ENCODE measurements around the gene RPL10A. TPM values are rescaled to one million over a fixed set of nuclear protein-coding genes. Genes with fewer than 3 reads are reported as not detected.

RPL10A gene
- total RNA-seq, 1 donor from 2014 or later, result 3,222 TPM

DNA sequence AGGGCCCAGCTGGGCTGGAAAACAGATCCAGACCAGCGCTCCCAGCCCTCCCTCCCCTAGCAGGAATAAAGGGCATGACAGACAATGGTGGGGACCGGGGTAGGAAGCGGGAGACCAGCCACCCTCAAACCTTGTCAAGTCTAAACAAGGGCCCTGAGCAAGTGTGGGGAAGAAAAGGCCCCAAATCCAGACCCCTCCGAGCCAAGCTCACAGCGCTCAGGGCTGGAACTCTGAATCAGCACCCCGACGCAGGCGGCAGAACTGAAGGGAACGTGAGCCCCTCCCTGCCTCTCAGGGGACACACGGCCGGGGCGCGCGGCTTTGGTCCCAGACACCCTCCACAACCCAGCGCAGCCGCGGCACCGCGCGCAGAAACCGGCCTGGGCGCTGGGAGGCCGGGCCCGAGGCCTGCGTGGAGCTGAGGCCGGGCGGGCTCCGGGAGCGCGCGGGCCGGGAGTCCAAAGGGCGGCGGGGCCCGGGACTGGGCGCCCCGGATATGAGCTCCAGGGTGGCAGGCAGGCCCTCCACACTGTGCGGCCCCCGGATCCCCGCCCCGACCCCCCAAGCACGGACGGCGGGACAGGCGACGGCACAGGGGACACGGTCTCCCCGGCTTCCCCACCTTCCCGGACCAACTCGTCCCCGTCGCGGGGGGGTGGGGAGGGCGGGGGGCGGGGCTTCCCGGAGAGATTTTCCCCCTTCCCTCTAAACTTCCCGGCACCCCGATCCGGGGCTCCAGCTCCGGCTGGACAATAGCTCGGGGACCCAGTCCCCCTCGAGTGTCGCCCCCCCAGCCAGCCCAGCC, 28.0 kb downstream of the RPL10A start:
- peaks cover 31 to 81% (median 74%) of the 10 kb centered on the region in 3 donors for H3K4me1 ChIP-seq (ENCODE audit: control insufficient read depth in 3 of 3, insufficient read depth in 3 of 3, low read length in 3 of 3)

GRCh38 chr6:35496841-35497570, 28.8 kb downstream of the RPL10A start, which contains the start of gene TEAD3:
Gene TEAD3 (minus strand): TSS chr6:35497079.
- no peaks in the 10 kb centered on the region for H3K9me3 ChIP-seq (ENCODE audit: control insufficient read depth in 3 of 3, low read length in 3 of 3)
- H3K9ac ChIP-seq (ENCODE audit: low read depth in 1 of 3, low read length in 3 of 3), result peak within 1 kb of the TSS; percentile 84 to 93 (median 91)
- peaks cover 0 to 11% (median 6%) of the 10 kb centered on the region in 3 donors for H3K27me3 ChIP-seq (ENCODE audit: control insufficient read depth in 3 of 3, insufficient read depth in 3 of 3, low read length in 3 of 3)
- H3K36me3 ChIP-seq (ENCODE audit: control insufficient read depth in 3 of 3, insufficient read depth in 3 of 3, low read length in 3 of 3), result peaks cover 0 to 2% (median 0%) of the 10 kb centered on the region in 3 donors
- H3K4me3 ChIP-seq (ENCODE audit: low read length in 3 of 3), result peak within 1 kb of the TSS; percentile 66 to 76 (median 72)
- peaks cover 31 to 74% (median 70%) of the 10 kb centered on the region in 3 donors for H3K4me1 ChIP-seq (ENCODE audit: control insufficient read depth in 3 of 3, insufficient read depth in 3 of 3, low read length in 3 of 3)
- peak within 1 kb of the TSS; percentile 88 for H3K27ac ChIP-seq (ENCODE audit: low read depth, low read length)

More for the DNA sequence above, 28.0 kb downstream of the RPL10A start:
- peak overlapping the region; percentile 66 to 76 (median 72) for H3K4me3 ChIP-seq (ENCODE audit: low read length in 3 of 3)
- H3K9me3 ChIP-seq (ENCODE audit: control insufficient read depth in 3 of 3, low read length in 3 of 3), result no peaks in the 10 kb centered on the region
- peak overlapping the region; percentile 84 to 93 (median 91) for H3K9ac ChIP-seq (ENCODE audit: low read depth in 1 of 3, low read length in 3 of 3)
- H3K27me3 ChIP-seq (ENCODE audit: control insufficient read depth in 3 of 3, insufficient read depth in 3 of 3, low read length in 3 of 3), result peaks cover 0 to 11% (median 6%) of the 10 kb centered on the region in 3 donors
- H3K36me3 ChIP-seq (ENCODE audit: control insufficient read depth in 3 of 3, insufficient read depth in 3 of 3, low read length in 3 of 3), result peaks cover 0 to 2% (median 0%) of the 10 kb centered on the region in 3 donors
- peak overlapping the region; percentile 87 for H3K27ac ChIP-seq (ENCODE audit: low read depth, low read length)

DNA sequence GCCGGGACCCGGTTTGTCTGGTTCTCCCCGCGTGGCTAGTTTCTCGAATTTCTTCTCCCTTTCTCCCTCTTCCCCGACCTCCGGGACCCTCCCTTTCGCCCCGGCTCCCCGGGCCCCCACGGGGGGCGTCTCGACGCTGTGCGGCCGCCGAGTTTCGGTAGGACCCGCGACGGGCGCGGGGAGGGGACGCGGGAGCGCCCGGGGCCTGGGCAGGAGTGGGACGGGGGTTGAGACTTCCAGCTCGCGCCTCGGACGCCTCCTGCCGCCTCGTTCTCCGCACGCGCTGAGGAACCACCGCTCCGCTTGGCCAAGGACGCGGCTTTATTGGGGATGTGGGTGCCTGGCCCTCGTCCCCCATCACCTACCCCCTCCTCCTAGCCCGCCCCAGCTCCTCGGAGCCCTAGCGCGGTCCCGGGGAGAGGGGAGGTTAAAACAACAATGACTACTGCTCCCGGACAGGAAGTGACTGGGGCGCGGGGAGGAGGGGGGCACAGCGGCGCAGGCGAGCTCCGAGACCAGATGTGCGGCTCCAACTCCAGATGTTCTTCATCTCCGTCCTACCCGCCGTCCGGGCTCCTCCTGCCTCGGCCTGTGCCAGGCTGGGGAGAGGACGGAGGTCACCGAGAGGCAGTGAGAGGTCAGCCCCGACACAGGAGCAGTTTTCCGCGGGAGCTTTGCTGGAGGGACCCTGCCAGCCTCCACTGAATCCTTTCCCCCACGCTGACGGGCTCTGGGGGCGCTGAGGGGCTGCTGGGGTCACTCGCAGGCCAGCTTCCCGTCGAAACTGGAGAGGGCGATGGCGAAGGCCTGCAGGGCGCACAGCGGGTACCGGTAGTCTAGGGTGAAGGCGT, 29.6 kb downstream of the RPL10A start:
- Histone ChIP-seq H3K27me3 (ENCODE audit: control insufficient read depth in 3 of 3, insufficient read depth in 3 of 3, low read length in 3 of 3) (peaks cover 0 to 11% (median 6%) of the 10 kb centered on the region in 3 donors), H3K27ac (ENCODE audit: low read depth, low read length) (peak overlapping the region; percentile 88), H3K9me3 (ENCODE audit: control insufficient read depth in 3 of 3, low read length in 3 of 3) (no peaks in the 10 kb centered on the region), H3K4me1 (ENCODE audit: control insufficient read depth in 3 of 3, insufficient read depth in 3 of 3, low read length in 3 of 3) (peaks cover 31 to 66% (median 62%) of the 10 kb centered on the region in 3 donors), H3K4me3 (ENCODE audit: low read length in 3 of 3) (peak overlapping the region; percentile 48 to 72 (median 72)), H3K9ac (ENCODE audit: low read depth in 1 of 3, low read length in 3 of 3) (peak overlapping the region; percentile 72 to 85 (median 79)), H3K36me3 (ENCODE audit: control insufficient read depth in 3 of 3, insufficient read depth in 3 of 3, low read length in 3 of 3) (peaks cover 0 to 2% (median 0%) of the 10 kb centered on the region in 3 donors)

- H3K27me3 ChIP-seq (ENCODE audit: control insufficient read depth in 3 of 3, insufficient read depth in 3 of 3, low read length in 3 of 3), result peaks cover 0 to 9% (median 6%) of the 10 kb centered on the region in 3 donors
- no peaks in the 10 kb centered on the region for H3K36me3 ChIP-seq (ENCODE audit: control insufficient read depth in 3 of 3, insufficient read depth in 3 of 3, low read length in 3 of 3)
- H3K9ac ChIP-seq (ENCODE audit: low read depth in 1 of 3, low read length in 3 of 3), result peak overlapping the region in 2 of 3 donors; percentile 79 to 85
- H3K4me3 ChIP-seq (ENCODE audit: low read length in 3 of 3), result peak overlapping the region in 1 of 3 donors; percentile 48
- peaks cover 31 to 62% (median 59%) of the 10 kb centered on the region in 3 donors for H3K4me1 ChIP-seq (ENCODE audit: control insufficient read depth in 3 of 3, insufficient read depth in 3 of 3, low read length in 3 of 3)
- peak overlapping the region; percentile 88 for H3K27ac ChIP-seq (ENCODE audit: low read depth, low read length)
- no peaks in the 10 kb centered on the region for H3K9me3 ChIP-seq (ENCODE audit: control insufficient read depth in 3 of 3, low read length in 3 of 3)
Observed at GRCh38 chr6:35498422-35499067, 30.3 kb downstream of the RPL10A start.

- no peak overlapping the region for H3K4me3 ChIP-seq (ENCODE audit: low read length in 3 of 3)
- no peak overlapping the region for H3K9ac ChIP-seq (ENCODE audit: low read depth in 1 of 3, low read length in 3 of 3)
- no peaks in the 10 kb centered on the region for H3K9me3 ChIP-seq (ENCODE audit: control insufficient read depth in 3 of 3, low read length in 3 of 3)
- peaks cover 0 to 13% (median 6%) of the 10 kb centered on the region in 3 donors for H3K27me3 ChIP-seq (ENCODE audit: control insufficient read depth in 3 of 3, insufficient read depth in 3 of 3, low read length in 3 of 3)
- no peaks in the 10 kb centered on the region for H3K36me3 ChIP-seq (ENCODE audit: control insufficient read depth in 3 of 3, insufficient read depth in 3 of 3, low read length in 3 of 3)
- peak overlapping the region; percentile 83 for H3K27ac ChIP-seq (ENCODE audit: low read depth, low read length)
- peaks cover 26 to 57% (median 55%) of the 10 kb centered on the region in 3 donors for H3K4me1 ChIP-seq (ENCODE audit: control insufficient read depth in 3 of 3, insufficient read depth in 3 of 3, low read length in 3 of 3)
Observed at GRCh38 chr6:35499372-35499771, 31.2 kb downstream of the RPL10A start.

- Histone ChIP-seq H3K27ac (ENCODE audit: low read depth, low read length) (peak overlapping the region; percentile 83), H3K36me3 (ENCODE audit: control insufficient read depth in 3 of 3, insufficient read depth in 3 of 3, low read length in 3 of 3) (no peaks in the 10 kb centered on the region), H3K9me3 (ENCODE audit: control insufficient read depth in 3 of 3, low read length in 3 of 3) (no peaks in the 10 kb centered on the region), H3K4me1 (ENCODE audit: control insufficient read depth in 3 of 3, insufficient read depth in 3 of 3, low read length in 3 of 3) (peaks cover 13 to 43% (median 41%) of the 10 kb centered on the region in 3 donors), H3K27me3 (ENCODE audit: control insufficient read depth in 3 of 3, insufficient read depth in 3 of 3, low read length in 3 of 3) (peaks cover 0 to 21% (median 14%) of the 10 kb centered on the region in 3 donors), H3K4me3 (ENCODE audit: low read length in 3 of 3) (peak overlapping the region in 1 of 3 donors; percentile 52), H3K9ac (ENCODE audit: low read depth in 1 of 3, low read length in 3 of 3) (peak overlapping the region in 2 of 3 donors; percentile 59 to 71)
Observed at GRCh38 chr6:35500782-35501181, 32.6 kb downstream of the RPL10A start.

- Histone ChIP-seq H3K4me1 (ENCODE audit: control insufficient read depth in 3 of 3, insufficient read depth in 3 of 3, low read length in 3 of 3) (peaks cover 10 to 39% (median 38%) of the 10 kb centered on the region in 3 donors), H3K9me3 (ENCODE audit: control insufficient read depth in 3 of 3, low read length in 3 of 3) (no peaks in the 10 kb centered on the region), H3K27me3 (ENCODE audit: control insufficient read depth in 3 of 3, insufficient read depth in 3 of 3, low read length in 3 of 3) (peaks cover 6 to 27% (median 18%) of the 10 kb centered on the region in 3 donors), H3K4me3 (ENCODE audit: low read length in 3 of 3) (no peak overlapping the region), H3K9ac (ENCODE audit: low read depth in 1 of 3, low read length in 3 of 3) (no peak overlapping the region), H3K36me3 (ENCODE audit: control insufficient read depth in 3 of 3, insufficient read depth in 3 of 3, low read length in 3 of 3) (no peaks in the 10 kb centered on the region), H3K27ac (ENCODE audit: low read depth, low read length) (no peak overlapping the region)
Observed at GRCh38 chr6:35501784-35502183, 33.6 kb downstream of the RPL10A start.

DNA sequence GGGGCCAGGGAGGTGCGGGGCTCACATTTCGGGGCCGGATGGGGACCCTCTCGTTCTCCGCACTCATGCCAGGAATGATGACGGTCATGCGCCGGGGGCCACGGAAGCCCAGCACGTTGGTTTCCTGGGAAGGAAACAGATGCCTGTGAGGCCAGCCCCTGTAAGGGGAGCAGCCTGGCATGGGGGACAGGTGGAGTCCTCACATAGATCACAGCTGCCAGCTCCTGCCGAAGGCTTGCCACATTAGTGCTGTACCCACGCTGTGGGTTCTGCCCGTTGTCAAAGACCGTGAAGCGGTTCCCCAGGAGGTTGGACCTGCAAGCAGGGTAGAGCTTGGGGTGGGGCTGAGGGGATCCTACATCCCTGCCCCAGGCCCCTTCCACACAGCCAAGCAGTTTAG, 35.3 kb downstream of the RPL10A start:
- peak overlapping the region in 1 of 3 donors; percentile 66 for H3K9ac ChIP-seq (ENCODE audit: low read depth in 1 of 3, low read length in 3 of 3)
- no peaks in the 10 kb centered on the region for H3K36me3 ChIP-seq (ENCODE audit: control insufficient read depth in 3 of 3, insufficient read depth in 3 of 3, low read length in 3 of 3)
- H3K9me3 ChIP-seq (ENCODE audit: control insufficient read depth in 3 of 3, low read length in 3 of 3), result no peaks in the 10 kb centered on the region
- peak overlapping the region in 1 of 3 donors; percentile 29 for H3K4me3 ChIP-seq (ENCODE audit: low read length in 3 of 3)
- H3K27ac ChIP-seq (ENCODE audit: low read depth, low read length), result no peak overlapping the region
- peaks cover 7 to 24% (median 15%) of the 10 kb centered on the region in 3 donors for H3K27me3 ChIP-seq (ENCODE audit: control insufficient read depth in 3 of 3, insufficient read depth in 3 of 3, low read length in 3 of 3)
- H3K4me1 ChIP-seq (ENCODE audit: control insufficient read depth in 3 of 3, insufficient read depth in 3 of 3, low read length in 3 of 3), result peaks cover 10 to 28% (median 28%) of the 10 kb centered on the region in 3 donors

- Histone ChIP-seq H3K27ac (ENCODE audit: low read depth, low read length) (no peak overlapping the region), H3K36me3 (ENCODE audit: control insufficient read depth in 3 of 3, insufficient read depth in 3 of 3, low read length in 3 of 3) (no peaks in the 10 kb centered on the region), H3K4me1 (ENCODE audit: control insufficient read depth in 3 of 3, insufficient read depth in 3 of 3, low read length in 3 of 3) (peaks cover 2 to 12% (median 10%) of the 10 kb centered on the region in 3 donors), H3K27me3 (ENCODE audit: control insufficient read depth in 3 of 3, insufficient read depth in 3 of 3, low read length in 3 of 3) (peaks cover 23 to 40% (median 27%) of the 10 kb centered on the region in 3 donors), H3K9ac (ENCODE audit: low read depth in 1 of 3, low read length in 3 of 3) (no peak overlapping the region), H3K4me3 (ENCODE audit: low read length in 3 of 3) (no peak overlapping the region), H3K9me3 (ENCODE audit: control insufficient read depth in 3 of 3, low read length in 3 of 3) (no peaks in the 10 kb centered on the region)
Observed at GRCh38 chr6:35505999-35506412, 37.8 kb downstream of the RPL10A start.

All from skeletal muscle tissue (tissue), 4 donors.